ENCODE measurements around the gene OR51V1.
"Not testable (repeated sequence)": the region's sequence is repeated elsewhere in the genome, so short reads cannot be mapped to it uniquely, and the experiment has no call there.

The OR51V1 gene

DNA sequence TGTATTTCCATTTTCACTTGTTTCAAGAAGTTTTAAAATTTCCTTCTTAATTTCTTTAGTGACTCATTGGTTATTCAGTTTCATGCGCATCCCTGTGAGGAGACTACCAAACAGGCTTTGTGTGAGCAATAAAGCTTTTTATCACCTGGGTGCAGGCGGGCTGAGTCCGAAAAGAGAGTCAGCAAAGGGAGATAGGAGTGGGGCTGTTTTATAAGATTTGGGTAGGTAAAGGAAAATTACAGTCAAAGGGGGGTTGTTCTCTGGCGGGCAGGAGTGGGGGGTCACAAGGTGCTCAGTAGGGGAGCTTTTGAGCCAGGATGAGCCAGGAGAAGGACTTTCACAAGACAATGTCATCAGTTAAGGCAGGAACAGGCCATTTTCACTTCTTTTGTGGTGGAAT, 40.3 kb downstream of the OR51V1 start:
- not testable (repeated sequence) for DNase-seq

DNA sequence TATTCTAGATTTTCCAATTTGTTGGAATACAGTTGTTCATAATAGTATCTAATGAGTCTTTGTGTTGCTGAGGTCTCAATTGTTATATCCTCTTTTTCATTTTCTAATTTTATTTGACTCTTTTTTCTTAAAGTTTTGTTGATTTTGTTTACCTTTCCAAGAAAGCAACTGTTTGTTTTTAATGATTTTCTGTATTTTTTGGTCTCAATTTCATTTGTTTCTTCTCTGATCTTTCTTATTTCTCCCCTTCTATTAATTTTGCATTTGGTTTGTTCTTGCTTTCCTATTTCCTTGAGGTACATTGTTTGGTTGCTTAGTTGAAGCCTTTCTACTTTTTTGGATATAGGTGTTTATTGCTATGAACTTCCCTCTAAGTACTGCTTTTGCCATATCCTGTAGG, 40.7 kb downstream of the OR51V1 start:
- DNase-seq = no peak

DNA sequence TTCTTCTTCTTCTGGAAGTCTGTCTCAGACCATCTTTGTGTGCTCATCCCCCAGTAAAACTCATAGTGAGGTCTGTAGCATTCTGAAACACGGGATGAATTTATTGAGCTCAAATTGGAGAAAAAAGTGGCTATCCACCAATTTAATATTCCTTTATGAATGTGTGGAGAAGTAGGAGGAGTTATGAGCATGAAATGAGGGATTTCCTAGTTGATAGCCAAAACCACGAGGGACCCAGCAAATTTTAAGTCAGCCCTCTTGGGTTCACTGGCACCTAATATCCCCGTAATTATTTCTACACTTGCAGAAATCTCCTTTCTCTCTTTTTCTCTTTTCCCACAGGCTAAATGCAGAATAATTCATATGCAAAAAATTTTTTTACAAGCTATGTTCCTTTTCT, 45.8 kb downstream of the OR51V1 start, which contains the start of gene OR52A1:
Gene OR52A1, minus strand, starts transcription at position 101 of the 400 bp plus-strand sequence. CDS start 2,388 bp downstream, outside the sequence.
- DNase-seq = no peak

DNA sequence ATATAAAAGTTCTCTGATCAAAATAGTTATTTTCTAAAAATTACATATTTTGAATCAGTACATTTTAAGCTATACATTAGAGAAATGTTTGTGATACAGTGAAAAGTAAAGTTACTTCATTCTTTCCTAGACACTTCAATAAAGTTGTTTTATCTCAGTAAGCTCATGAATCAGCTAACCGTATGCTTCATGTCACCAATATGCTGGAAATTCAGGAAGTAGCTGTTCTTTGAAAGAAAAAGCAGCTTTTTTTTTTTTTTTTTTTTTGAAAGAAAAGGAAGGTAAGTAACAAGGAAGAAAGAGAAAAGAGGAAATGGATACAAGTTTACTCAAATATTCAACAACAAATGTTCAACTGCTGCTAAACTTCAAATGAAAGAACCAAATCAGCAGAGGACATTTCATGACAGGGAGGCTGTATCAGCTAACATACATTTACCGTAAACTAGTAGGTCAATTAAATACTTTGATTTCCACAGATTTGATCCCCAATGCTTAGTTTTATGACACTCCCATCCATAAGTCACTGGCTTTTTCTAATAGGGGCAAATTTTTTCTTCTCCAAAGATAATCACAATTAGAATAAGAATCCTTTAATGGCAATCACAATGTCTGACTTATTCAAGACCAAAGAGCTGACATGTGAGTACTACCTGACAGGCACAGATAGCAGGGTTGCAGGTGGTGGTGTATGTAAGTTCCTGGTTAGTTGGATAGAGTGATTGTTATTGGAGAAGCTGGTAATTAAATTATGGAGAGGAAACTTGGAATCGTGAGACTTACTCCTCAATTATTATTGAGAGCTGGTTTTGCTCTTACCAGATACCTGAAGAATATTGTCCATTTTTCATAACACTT, 46.7 kb downstream of the OR51V1 start:
- DNase-seq = no peak

DNA sequence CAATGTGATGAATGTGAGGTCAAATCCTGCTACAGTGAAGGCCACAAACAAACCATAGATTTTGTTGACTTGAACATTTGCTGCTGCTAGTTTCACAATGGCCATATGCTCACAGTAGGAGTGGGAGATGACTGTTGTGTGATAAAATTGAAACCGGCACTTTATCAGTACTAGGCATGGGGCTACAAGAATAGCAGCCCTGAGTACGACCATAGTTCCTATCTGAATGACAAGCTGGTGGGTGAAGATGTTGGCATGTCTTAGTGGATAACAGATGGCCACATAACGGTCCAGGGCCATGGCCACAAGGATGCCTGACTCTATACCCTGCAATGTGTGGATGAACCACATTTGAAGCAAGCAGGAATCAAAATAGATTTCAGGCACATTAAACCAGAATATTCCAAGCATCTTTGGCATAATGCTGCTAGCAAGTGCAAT, 48.7 kb downstream of the OR51V1 start:
- no peak for DNase-seq

Data from activated naive CD4-positive, alpha-beta T cell treated with anti-CD3 and anti-CD28 coated beads, Interleukin-2, amount 50 U/mL, for 16 hours (primary cell).